GM23338 (cell line): ENCODE measurements around the gene RNF150.

Experiments
- CREB1 ChIP-seq: fragments of 250-450 bp; sonication (Bioruptor Pico); IDR thresholded peaks from 2 replicates; pipeline ENCODE4 v1.5.0; 2020; ENCODE audit warnings: low read depth, mild to moderate bottlenecking, moderate library complexity
- EZH2 ChIP-seq: fragments of 200-600 bp; sonication (generic); IDR thresholded peaks from one replicate; pipeline ENCODE4 v1.8.0; 2017; ENCODE audit warnings: antibody characterized with exemption, mild to moderate bottlenecking, low read depth; ENCODE audit not compliant: unreplicated experiment
- EZH2phosphoT487 ChIP-seq: fragments of 200-600 bp; sonication (generic); IDR thresholded peaks from one replicate; pipeline ENCODE4 v1.8.1; 2018; ENCODE audit warnings: antibody characterized with exemption; ENCODE audit not compliant: unreplicated experiment
- JUNB ChIP-seq: IDR thresholded peaks from one replicate; pipeline ENCODE4 v1.6.1; 2016; ENCODE audit warnings: antibody characterized with exemption; ENCODE audit not compliant: unreplicated experiment
- NANOG ChIP-seq: IDR thresholded peaks from 2 replicates; pipeline ENCODE4 v1.6.1; 2016; ENCODE audit warnings: antibody characterized with exemption, borderline replicate concordance
- POLR2AphosphoS5 ChIP-seq: IDR thresholded peaks from 2 replicates; pipeline ENCODE4 v1.6.1; 2016; ENCODE audit warnings: antibody characterized with exemption, low read depth
- STAT1 ChIP-seq: IDR thresholded peaks from one replicate; pipeline ENCODE4 v1.6.1; 2016; ENCODE audit warnings: antibody characterized with exemption; ENCODE audit not compliant: unreplicated experiment
- ZNF331 ChIP-seq: fragments of 250-450 bp; sonication (Bioruptor Pico); IDR thresholded peaks from 2 replicates; pipeline ENCODE4 v1.5.0; 2020; ENCODE audit warnings: low read depth, mild to moderate bottlenecking, moderate library complexity
- TF ChIP-seq, protein P1 (sequence below), 2 experiments: fragments of 200-600 bp in 1 of 2; sonication (generic) in 1 of 2; conservative IDR thresholded peaks; 2 replicates each; pipeline versions ENCODE4 v1.5.1 to v1.6.1; 2016 to 2017; ENCODE audit warnings: antibody characterized with exemption in 2 of 2, low read depth in 2 of 2, mild to moderate bottlenecking in 2 of 2, moderate library complexity in 1 of 2
- TF ChIP-seq, protein P2 (sequence below): IDR thresholded peaks from one replicate; pipeline ENCODE4 v1.6.1; 2018; ENCODE audit warnings: antibody characterized with exemption; ENCODE audit not compliant: unreplicated experiment
- TF ChIP-seq, protein P3 (sequence below): fragments of 250-450 bp; sonication (Bioruptor Pico); IDR thresholded peaks from 2 replicates; pipeline ENCODE4 v1.5.0; 2020; ENCODE audit warnings: mild to moderate bottlenecking, moderate library complexity

DNA sequence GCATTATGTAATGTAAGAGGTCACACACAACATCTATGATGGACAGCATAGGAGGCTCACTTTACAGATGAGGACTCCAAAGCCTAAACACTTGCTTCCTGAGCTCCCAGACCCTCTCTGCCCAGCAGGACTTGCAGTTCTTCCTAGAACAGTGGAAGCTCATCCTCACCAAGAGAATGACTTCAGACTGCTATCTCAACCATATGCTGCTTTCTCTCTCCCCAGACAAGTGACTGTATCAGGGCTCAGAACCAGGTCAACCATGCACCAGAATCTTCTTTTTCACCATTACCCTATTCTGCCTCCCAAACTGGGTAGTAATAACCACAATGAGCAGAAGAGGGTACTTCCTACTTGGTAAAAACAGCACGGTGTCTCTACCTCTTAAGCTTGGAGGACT is 12.2 kb downstream of the RNF150 start:
- TF ChIP-seq, protein P1, sequence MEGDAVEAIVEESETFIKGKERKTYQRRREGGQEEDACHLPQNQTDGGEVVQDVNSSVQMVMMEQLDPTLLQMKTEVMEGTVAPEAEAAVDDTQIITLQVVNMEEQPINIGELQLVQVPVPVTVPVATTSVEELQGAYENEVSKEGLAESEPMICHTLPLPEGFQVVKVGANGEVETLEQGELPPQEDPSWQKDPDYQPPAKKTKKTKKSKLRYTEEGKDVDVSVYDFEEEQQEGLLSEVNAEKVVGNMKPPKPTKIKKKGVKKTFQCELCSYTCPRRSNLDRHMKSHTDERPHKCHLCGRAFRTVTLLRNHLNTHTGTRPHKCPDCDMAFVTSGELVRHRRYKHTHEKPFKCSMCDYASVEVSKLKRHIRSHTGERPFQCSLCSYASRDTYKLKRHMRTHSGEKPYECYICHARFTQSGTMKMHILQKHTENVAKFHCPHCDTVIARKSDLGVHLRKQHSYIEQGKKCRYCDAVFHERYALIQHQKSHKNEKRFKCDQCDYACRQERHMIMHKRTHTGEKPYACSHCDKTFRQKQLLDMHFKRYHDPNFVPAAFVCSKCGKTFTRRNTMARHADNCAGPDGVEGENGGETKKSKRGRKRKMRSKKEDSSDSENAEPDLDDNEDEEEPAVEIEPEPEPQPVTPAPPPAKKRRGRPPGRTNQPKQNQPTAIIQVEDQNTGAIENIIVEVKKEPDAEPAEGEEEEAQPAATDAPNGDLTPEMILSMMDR (conservative IDR thresholded peaks at IDR 0.05; ENCODE audit: low read depth in 2 of 2) = no peak
- TF ChIP-seq EZH2 = no peak
- TF ChIP-seq STAT1 = no peak
- no peak for TF ChIP-seq JUNB
- TF ChIP-seq POLR2AphosphoS5 = no peak
- no peak for TF ChIP-seq CREB1 (CRISPR knock-in tag)
- TF ChIP-seq NANOG = no peak
- TF ChIP-seq, protein P2, sequence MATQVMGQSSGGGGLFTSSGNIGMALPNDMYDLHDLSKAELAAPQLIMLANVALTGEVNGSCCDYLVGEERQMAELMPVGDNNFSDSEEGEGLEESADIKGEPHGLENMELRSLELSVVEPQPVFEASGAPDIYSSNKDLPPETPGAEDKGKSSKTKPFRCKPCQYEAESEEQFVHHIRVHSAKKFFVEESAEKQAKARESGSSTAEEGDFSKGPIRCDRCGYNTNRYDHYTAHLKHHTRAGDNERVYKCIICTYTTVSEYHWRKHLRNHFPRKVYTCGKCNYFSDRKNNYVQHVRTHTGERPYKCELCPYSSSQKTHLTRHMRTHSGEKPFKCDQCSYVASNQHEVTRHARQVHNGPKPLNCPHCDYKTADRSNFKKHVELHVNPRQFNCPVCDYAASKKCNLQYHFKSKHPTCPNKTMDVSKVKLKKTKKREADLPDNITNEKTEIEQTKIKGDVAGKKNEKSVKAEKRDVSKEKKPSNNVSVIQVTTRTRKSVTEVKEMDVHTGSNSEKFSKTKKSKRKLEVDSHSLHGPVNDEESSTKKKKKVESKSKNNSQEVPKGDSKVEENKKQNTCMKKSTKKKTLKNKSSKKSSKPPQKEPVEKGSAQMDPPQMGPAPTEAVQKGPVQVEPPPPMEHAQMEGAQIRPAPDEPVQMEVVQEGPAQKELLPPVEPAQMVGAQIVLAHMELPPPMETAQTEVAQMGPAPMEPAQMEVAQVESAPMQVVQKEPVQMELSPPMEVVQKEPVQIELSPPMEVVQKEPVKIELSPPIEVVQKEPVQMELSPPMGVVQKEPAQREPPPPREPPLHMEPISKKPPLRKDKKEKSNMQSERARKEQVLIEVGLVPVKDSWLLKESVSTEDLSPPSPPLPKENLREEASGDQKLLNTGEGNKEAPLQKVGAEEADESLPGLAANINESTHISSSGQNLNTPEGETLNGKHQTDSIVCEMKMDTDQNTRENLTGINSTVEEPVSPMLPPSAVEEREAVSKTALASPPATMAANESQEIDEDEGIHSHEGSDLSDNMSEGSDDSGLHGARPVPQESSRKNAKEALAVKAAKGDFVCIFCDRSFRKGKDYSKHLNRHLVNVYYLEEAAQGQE = no peak
- TF ChIP-seq EZH2phosphoT487 = no peak
- TF ChIP-seq ZNF331 (CRISPR knock-in tag) = no peak
- TF ChIP-seq, protein P3, sequence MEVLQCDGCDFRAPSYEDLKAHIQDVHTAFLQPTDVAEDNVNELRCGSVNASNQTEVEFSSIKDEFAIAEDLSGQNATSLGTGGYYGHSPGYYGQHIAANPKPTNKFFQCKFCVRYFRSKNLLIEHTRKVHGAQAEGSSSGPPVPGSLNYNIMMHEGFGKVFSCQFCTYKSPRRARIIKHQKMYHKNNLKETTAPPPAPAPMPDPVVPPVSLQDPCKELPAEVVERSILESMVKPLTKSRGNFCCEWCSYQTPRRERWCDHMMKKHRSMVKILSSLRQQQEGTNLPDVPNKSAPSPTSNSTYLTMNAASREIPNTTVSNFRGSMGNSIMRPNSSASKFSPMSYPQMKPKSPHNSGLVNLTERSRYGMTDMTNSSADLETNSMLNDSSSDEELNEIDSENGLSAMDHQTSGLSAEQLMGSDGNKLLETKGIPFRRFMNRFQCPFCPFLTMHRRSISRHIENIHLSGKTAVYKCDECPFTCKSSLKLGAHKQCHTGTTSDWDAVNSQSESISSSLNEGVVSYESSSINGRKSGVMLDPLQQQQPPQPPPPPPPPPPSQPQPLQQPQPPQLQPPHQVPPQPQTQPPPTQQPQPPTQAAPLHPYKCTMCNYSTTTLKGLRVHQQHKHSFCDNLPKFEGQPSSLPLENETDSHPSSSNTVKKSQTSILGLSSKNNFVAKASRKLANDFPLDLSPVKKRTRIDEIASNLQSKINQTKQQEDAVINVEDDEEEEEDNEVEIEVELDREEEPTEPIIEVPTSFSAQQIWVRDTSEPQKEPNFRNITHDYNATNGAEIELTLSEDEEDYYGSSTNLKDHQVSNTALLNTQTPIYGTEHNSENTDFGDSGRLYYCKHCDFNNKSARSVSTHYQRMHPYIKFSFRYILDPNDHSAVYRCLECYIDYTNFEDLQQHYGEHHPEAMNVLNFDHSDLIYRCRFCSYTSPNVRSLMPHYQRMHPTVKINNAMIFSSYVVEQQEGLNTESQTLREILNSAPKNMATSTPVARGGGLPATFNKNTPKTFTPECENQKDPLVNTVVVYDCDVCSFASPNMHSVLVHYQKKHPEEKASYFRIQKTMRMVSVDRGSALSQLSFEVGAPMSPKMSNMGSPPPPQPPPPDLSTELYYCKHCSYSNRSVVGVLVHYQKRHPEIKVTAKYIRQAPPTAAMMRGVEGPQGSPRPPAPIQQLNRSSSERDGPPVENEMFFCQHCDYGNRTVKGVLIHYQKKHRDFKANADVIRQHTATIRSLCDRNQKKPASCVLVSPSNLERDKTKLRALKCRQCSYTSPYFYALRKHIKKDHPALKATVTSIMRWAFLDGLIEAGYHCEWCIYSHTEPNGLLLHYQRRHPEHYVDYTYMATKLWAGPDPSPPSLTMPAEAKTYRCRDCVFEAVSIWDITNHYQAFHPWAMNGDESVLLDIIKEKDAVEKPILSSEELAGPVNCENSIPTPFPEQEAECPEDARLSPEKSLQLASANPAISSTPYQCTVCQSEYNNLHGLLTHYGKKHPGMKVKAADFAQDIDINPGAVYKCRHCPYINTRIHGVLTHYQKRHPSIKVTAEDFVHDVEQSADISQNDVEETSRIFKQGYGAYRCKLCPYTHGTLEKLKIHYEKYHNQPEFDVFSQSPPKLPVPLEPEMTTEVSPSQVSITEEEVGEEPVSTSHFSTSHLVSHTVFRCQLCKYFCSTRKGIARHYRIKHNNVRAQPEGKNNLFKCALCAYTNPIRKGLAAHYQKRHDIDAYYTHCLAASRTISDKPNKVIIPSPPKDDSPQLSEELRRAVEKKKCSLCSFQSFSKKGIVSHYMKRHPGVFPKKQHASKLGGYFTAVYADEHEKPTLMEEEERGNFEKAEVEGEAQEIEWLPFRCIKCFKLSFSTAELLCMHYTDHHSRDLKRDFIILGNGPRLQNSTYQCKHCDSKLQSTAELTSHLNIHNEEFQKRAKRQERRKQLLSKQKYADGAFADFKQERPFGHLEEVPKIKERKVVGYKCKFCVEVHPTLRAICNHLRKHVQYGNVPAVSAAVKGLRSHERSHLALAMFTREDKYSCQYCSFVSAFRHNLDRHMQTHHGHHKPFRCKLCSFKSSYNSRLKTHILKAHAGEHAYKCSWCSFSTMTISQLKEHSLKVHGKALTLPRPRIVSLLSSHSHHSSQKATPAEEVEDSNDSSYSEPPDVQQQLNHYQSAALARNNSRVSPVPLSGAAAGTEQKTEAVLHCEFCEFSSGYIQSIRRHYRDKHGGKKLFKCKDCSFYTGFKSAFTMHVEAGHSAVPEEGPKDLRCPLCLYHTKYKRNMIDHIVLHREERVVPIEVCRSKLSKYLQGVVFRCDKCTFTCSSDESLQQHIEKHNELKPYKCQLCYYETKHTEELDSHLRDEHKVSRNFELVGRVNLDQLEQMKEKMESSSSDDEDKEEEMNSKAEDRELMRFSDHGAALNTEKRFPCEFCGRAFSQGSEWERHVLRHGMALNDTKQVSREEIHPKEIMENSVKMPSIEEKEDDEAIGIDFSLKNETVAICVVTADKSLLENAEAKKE (CRISPR knock-in tag) = no peak
